Glutamatergic neuron (in vitro differentiated cells): ENCODE measurements around the gene KRT86. TPM values are rescaled to one million over a fixed set of nuclear protein-coding genes. Genes with fewer than 3 reads are reported as not detected.

Experiments
- DNase-seq: peaks from one replicate; pipeline ENCODE4 v3.0.0; 2022
- H3K27ac Mint-ChIP-seq: one replicate; pipeline ENCODE4 v1.8.0; 2020; ENCODE audit warnings: mild to moderate bottlenecking, mixed read lengths, inconsistent platforms; ENCODE audit not compliant: unreplicated experiment
- H3K27me3 Mint-ChIP-seq: one replicate; pipeline ENCODE4 v1.8.0; 2020; ENCODE audit warnings: mild to moderate bottlenecking, moderate library complexity, mixed read lengths, inconsistent platforms; ENCODE audit not compliant: unreplicated experiment
- H3K36me3 Mint-ChIP-seq: one replicate; pipeline ENCODE4 v1.8.0; 2020; ENCODE audit warnings: mild to moderate bottlenecking, mixed read lengths, inconsistent platforms; ENCODE audit not compliant: unreplicated experiment
- H3K4me1 Mint-ChIP-seq: one replicate; pipeline ENCODE4 v1.8.0; 2020; ENCODE audit warnings: mild to moderate bottlenecking, low read depth, mixed read lengths, inconsistent platforms; ENCODE audit not compliant: unreplicated experiment
- H3K4me3 Mint-ChIP-seq: one replicate; pipeline ENCODE4 v1.8.0; 2020; ENCODE audit warnings: mild to moderate bottlenecking, mixed read lengths, inconsistent platforms; ENCODE audit not compliant: unreplicated experiment
- H3K9me3 Mint-ChIP-seq: one replicate; pipeline ENCODE4 v1.8.0; 2020; ENCODE audit warnings: mild to moderate bottlenecking, moderate library complexity, mixed read lengths, inconsistent platforms; ENCODE audit not compliant: unreplicated experiment
- total RNA-seq: library from RNA; stranded (reverse); fragmentation: NEBNext Ultra II Directional; extraction: Animal tissue kit (Norgen Biotek cat#: 25700); gene quantifications from one replicate; pipeline ENCODE4 v1.2.1, GENCODE V29; 2021; ENCODE audit not compliant: unreplicated experiment
- TF ChIP-seq, protein P1 (sequence below): fragments of 200-600 bp; sonication (generic); IDR thresholded peaks from one replicate; pipeline ENCODE4 v1.5.0; 2021; ENCODE audit not compliant: partially characterized antibody, unreplicated experiment

KRT86 gene
- total RNA-seq, 1 donor from 2014 or later = not detected

GRCh38 chr12:52228931-52229330, 45.5 kb upstream of the KRT86 start:
- Mint-ChIP-seq H3K9me3 (peaks cover 4% of the 10 kb centered on the region), H3K27ac (no peak overlapping the region), H3K27me3 (peaks cover 12% of the 10 kb centered on the region), H3K4me1 (peaks cover 5% of the 10 kb centered on the region), H3K4me3 (no peak overlapping the region), H3K36me3 (no peaks in the 10 kb centered on the region)
- TF ChIP-seq, protein P1, sequence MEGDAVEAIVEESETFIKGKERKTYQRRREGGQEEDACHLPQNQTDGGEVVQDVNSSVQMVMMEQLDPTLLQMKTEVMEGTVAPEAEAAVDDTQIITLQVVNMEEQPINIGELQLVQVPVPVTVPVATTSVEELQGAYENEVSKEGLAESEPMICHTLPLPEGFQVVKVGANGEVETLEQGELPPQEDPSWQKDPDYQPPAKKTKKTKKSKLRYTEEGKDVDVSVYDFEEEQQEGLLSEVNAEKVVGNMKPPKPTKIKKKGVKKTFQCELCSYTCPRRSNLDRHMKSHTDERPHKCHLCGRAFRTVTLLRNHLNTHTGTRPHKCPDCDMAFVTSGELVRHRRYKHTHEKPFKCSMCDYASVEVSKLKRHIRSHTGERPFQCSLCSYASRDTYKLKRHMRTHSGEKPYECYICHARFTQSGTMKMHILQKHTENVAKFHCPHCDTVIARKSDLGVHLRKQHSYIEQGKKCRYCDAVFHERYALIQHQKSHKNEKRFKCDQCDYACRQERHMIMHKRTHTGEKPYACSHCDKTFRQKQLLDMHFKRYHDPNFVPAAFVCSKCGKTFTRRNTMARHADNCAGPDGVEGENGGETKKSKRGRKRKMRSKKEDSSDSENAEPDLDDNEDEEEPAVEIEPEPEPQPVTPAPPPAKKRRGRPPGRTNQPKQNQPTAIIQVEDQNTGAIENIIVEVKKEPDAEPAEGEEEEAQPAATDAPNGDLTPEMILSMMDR = no peak
- DNase-seq = no peak

GRCh38 chr12:52229836-52230343, 44.6 kb upstream of the KRT86 start:
- H3K27me3 Mint-ChIP-seq = peaks cover 12% of the 10 kb centered on the region
- H3K4me1 Mint-ChIP-seq = peaks cover 5% of the 10 kb centered on the region

DNA sequence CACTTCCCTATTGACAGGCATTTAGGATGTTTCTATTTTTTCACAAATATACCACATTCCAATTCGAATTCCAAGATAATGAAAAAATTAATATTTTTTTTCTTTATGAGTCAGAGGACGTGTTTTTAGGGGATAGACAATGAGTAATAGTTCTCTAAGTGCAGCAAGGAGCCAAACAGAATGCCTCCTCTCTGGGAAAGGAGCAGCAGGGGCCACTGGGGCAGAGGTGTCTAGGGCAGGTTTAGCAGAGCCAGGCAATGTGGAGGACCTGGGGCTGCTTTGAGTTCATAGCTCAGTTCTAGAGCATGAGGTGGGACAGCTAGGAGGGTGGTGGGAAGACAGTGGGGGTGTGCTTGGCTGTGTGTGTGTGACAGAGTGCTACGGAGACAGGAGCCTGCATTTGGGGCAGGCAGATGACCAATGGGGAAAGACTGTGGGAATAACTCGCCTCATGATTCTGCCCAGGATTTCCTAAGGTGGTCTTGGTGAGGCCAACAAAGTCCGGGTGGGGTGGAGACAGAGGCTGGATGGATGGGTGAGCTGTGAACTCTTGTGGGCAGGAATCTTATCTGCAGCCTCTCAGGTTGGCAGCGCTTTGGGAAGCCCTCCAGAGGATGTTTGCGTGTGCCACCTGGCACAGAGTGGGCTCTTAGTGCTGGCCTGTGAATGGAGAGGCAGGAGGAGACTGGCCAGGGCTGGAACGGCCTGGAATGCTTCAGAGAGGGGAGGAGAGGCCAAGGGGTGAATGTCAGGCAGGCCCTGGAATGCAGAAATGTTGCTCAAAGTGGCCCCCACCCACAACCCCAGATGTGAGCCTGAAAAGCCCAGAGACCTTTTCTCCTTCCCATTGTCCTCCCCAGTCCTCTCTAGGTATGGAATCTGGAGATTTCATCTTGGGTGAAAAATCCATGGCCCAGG, 43.8 kb upstream of the KRT86 start:
- Mint-ChIP-seq H3K9me3 (peaks cover 6% of the 10 kb centered on the region), H3K27me3 (peaks cover 14% of the 10 kb centered on the region), H3K27ac (no peak overlapping the region), H3K36me3 (no peaks in the 10 kb centered on the region), H3K4me3 (no peak overlapping the region), H3K4me1 (peaks cover 5% of the 10 kb centered on the region)
- no peak for DNase-seq
- TF ChIP-seq, protein P1 = no peak

More at GRCh38 chr12:52229836-52230343, 44.6 kb upstream of the KRT86 start:
- TF ChIP-seq, protein P1 = no peak
- Mint-ChIP-seq H3K4me3 (no peak overlapping the region), H3K27ac (no peak overlapping the region), H3K9me3 (peaks cover 6% of the 10 kb centered on the region), H3K36me3 (no peaks in the 10 kb centered on the region)
- DNase-seq = no peak

GRCh38 chr12:52231305-52232202, 42.9 kb upstream of the KRT86 start:
- Mint-ChIP-seq H3K27me3 (peaks cover 16% of the 10 kb centered on the region), H3K4me1 (peaks cover 5% of the 10 kb centered on the region), H3K4me3 (no peak overlapping the region), H3K36me3 (no peaks in the 10 kb centered on the region), H3K9me3 (peaks cover 6% of the 10 kb centered on the region), H3K27ac (no peak overlapping the region)
- DNase-seq = no peak
- TF ChIP-seq, protein P1 = no peak
